Testis (tissue), 2 donors: ENCODE results near the gene CXCR6.

ENCODE experiments used
- CTCF ChIP-seq, 3 experiments: fragments of 450-650 bp in 2 of 3; fragments of 200-600 bp in 1 of 3; sonication (generic) in 1 of 3; IDR thresholded peaks; one replicate each; pipeline ENCODE4 v1.5.1; 2016 to 2019; ENCODE audit warnings: antibody characterized with exemption in 3 of 3, mild to moderate bottlenecking in 2 of 3, moderate library complexity in 1 of 3
- POLR2A ChIP-seq: fragments of 450-650 bp; IDR thresholded peaks from one replicate; pipeline ENCODE4 v1.6.1; 2017; ENCODE audit warnings: antibody characterized with exemption, mild to moderate bottlenecking, moderate library complexity

- no peak for TF ChIP-seq CTCF (IDR thresholded peaks at IDR 0.05)
- TF ChIP-seq POLR2A: no peak
Measured at GRCh38 chr3:45950686-45951600, 7.7 kb downstream of the CXCR6 start.
